DMS 273 treated with DMSO at 0.1 percent for 48 hours (cell line): Measurements from ENCODE around the gene WDR5B.

Source experiments
- DNase-seq: peaks from one replicate; lab custom pipeline; 2025; lab: John Stamatoyannopoulos, UW

WDR5B gene

GRCh38 chr3:122409446-122409845, 6.4 kb downstream of the WDR5B start:
- DNase-seq, result no peak

GRCh38 chr3:122407946-122408345, 7.9 kb downstream of the WDR5B start:
- no peak for DNase-seq

GRCh38 chr3:122406198-122406597, 9.7 kb downstream of the WDR5B start:
- DNase-seq, result no peak

- DNase-seq, result no peak
These were observed 10.8 kb downstream of the WDR5B start for GRCh38 chr3:122405015-122405414.

- no peak for DNase-seq
These were observed 12.4 kb downstream of the WDR5B start for GRCh38 chr3:122403489-122403888.

GRCh38 chr3:122398920-122399319, 16.9 kb downstream of the WDR5B start:
- no peak for DNase-seq

GRCh38 chr3:122397201-122397600, 18.7 kb downstream of the WDR5B start:
- DNase-seq, result no peak

- DNase-seq, result no peak
These were observed 19.4 kb downstream of the WDR5B start for GRCh38 chr3:122396511-122396910.

GRCh38 chr3:122395582-122395981, 20.3 kb downstream of the WDR5B start:
- no peak for DNase-seq

- no peak for DNase-seq
These were observed 21.7 kb downstream of the WDR5B start for GRCh38 chr3:122394173-122394572.

- DNase-seq, result peak; percentile 15
These were observed 22.7 kb downstream of the WDR5B start for GRCh38 chr3:122392868-122393844.

GRCh38 chr3:122391681-122392446, 24.0 kb downstream of the WDR5B start:
- DNase-seq, result no peak

- no peak for DNase-seq
These were observed 25.2 kb downstream of the WDR5B start for GRCh38 chr3:122390665-122391064.

- no peak for DNase-seq
These were observed 26.0 kb downstream of the WDR5B start for GRCh38 chr3:122389892-122390291.

GRCh38 chr3:122389197-122389596, 26.7 kb downstream of the WDR5B start:
- DNase-seq, result no peak

GRCh38 chr3:122387709-122388108, 28.2 kb downstream of the WDR5B start:
- DNase-seq, result no peak

GRCh38 chr3:122383771-122384697, 31.8 kb downstream of the WDR5B start, which contains the start of gene FAM162A:
FAM162A (plus strand) TSS chr3:122384182; CDS start chr3:122384266, 84 bp downstream.
- peak; percentile 96 for DNase-seq

- peak; percentile 93 for DNase-seq
These were observed 32.8 kb downstream of the WDR5B start, which contains the start of gene MIX23 for GRCh38 chr3:122382888-122383666. MIX23 (minus strand) TSS chr3:122383231; CDS start chr3:122383224, 7 bp downstream.

- DNase-seq, result no peak
These were observed 37.9 kb downstream of the WDR5B start for GRCh38 chr3:122377975-122378374.

- no peak for DNase-seq
These were observed 41.8 kb downstream of the WDR5B start for GRCh38 chr3:122374034-122374433.

- DNase-seq, result no peak
These were observed 49.5 kb downstream of the WDR5B start for GRCh38 chr3:122366379-122366749.
